Neural progenitor cell (in vitro differentiated cells): ENCODE results near the gene SOX2.

ENCODE experiments used
- CTCF ChIP-seq: fragments of 200-600 bp; sonication (generic); IDR thresholded peaks from 2 replicates; pipeline ENCODE4 v1.5.1; 2017; ENCODE audit warnings: antibody characterized with exemption, mild to moderate bottlenecking
- EZH2phosphoT487 ChIP-seq: fragments of 200-600 bp; sonication (generic); IDR thresholded peaks from 2 replicates; pipeline ENCODE4 v1.6.1; 2017; ENCODE audit warnings: antibody characterized with exemption

GRCh38 chr3:181716966-181717365 lies 5.2 kb downstream of the SOX2 start:
- TF ChIP-seq CTCF (no peak), EZH2phosphoT487 (no peak)
